ENCODE measurements around the gene DNAH5. TPM values are rescaled to one million over a fixed set of nuclear protein-coding genes. Genes with fewer than 3 reads are reported as not detected.

DNAH5 gene
- total and polyA plus RNA-seq, 2 of the 8 experiments (the other 6 are each of a cell fraction or from before 2014, with no cell fraction given) = 0.30 to 0.73 TPM

GRCh38 chr5:13830536-13830935 lies 114.0 kb downstream of the DNAH5 start (continued):
- TF ChIP-seq, protein P1, sequence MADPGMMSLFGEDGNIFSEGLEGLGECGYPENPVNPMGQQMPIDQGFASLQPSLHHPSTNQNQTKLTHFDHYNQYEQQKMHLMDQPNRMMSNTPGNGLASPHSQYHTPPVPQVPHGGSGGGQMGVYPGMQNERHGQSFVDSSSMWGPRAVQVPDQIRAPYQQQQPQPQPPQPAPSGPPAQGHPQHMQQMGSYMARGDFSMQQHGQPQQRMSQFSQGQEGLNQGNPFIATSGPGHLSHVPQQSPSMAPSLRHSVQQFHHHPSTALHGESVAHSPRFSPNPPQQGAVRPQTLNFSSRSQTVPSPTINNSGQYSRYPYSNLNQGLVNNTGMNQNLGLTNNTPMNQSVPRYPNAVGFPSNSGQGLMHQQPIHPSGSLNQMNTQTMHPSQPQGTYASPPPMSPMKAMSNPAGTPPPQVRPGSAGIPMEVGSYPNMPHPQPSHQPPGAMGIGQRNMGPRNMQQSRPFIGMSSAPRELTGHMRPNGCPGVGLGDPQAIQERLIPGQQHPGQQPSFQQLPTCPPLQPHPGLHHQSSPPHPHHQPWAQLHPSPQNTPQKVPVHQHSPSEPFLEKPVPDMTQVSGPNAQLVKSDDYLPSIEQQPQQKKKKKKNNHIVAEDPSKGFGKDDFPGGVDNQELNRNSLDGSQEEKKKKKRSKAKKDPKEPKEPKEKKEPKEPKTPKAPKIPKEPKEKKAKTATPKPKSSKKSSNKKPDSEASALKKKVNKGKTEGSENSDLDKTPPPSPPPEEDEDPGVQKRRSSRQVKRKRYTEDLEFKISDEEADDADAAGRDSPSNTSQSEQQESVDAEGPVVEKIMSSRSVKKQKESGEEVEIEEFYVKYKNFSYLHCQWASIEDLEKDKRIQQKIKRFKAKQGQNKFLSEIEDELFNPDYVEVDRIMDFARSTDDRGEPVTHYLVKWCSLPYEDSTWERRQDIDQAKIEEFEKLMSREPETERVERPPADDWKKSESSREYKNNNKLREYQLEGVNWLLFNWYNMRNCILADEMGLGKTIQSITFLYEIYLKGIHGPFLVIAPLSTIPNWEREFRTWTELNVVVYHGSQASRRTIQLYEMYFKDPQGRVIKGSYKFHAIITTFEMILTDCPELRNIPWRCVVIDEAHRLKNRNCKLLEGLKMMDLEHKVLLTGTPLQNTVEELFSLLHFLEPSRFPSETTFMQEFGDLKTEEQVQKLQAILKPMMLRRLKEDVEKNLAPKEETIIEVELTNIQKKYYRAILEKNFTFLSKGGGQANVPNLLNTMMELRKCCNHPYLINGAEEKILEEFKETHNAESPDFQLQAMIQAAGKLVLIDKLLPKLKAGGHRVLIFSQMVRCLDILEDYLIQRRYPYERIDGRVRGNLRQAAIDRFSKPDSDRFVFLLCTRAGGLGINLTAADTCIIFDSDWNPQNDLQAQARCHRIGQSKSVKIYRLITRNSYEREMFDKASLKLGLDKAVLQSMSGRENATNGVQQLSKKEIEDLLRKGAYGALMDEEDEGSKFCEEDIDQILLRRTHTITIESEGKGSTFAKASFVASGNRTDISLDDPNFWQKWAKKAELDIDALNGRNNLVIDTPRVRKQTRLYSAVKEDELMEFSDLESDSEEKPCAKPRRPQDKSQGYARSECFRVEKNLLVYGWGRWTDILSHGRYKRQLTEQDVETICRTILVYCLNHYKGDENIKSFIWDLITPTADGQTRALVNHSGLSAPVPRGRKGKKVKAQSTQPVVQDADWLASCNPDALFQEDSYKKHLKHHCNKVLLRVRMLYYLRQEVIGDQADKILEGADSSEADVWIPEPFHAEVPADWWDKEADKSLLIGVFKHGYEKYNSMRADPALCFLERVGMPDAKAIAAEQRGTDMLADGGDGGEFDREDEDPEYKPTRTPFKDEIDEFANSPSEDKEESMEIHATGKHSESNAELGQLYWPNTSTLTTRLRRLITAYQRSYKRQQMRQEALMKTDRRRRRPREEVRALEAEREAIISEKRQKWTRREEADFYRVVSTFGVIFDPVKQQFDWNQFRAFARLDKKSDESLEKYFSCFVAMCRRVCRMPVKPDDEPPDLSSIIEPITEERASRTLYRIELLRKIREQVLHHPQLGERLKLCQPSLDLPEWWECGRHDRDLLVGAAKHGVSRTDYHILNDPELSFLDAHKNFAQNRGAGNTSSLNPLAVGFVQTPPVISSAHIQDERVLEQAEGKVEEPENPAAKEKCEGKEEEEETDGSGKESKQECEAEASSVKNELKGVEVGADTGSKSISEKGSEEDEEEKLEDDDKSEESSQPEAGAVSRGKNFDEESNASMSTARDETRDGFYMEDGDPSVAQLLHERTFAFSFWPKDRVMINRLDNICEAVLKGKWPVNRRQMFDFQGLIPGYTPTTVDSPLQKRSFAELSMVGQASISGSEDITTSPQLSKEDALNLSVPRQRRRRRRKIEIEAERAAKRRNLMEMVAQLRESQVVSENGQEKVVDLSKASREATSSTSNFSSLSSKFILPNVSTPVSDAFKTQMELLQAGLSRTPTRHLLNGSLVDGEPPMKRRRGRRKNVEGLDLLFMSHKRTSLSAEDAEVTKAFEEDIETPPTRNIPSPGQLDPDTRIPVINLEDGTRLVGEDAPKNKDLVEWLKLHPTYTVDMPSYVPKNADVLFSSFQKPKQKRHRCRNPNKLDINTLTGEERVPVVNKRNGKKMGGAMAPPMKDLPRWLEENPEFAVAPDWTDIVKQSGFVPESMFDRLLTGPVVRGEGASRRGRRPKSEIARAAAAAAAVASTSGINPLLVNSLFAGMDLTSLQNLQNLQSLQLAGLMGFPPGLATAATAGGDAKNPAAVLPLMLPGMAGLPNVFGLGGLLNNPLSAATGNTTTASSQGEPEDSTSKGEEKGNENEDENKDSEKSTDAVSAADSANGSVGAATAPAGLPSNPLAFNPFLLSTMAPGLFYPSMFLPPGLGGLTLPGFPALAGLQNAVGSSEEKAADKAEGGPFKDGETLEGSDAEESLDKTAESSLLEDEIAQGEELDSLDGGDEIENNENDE (IDR thresholded peaks at IDR 0.05; ENCODE audit: insufficient replicate concordance, low read length) = no peak
- TF ChIP-seq CEBPB (IDR thresholded peaks at IDR 0.05; ENCODE audit: low read depth, low read length) = no peak

All from H1 (cell line).